LNCAP (cell line): ENCODE data around the gene DPH3.

Experiments
- CTCF ChIP-seq: fragments of 450-650 bp; IDR thresholded peaks from 2 replicates; pipeline ENCODE4 v1.5.1; 2017; ENCODE audit warnings: mild to moderate bottlenecking

DPH3 gene

GRCh38 chr3:16304061-16305010, 39.6 kb upstream of the DPH3 start:
- no peak for TF ChIP-seq CTCF

- TF ChIP-seq CTCF = no peak
These were observed 38.4 kb upstream of the DPH3 start for GRCh38 chr3:16303037-16303575.

GRCh38 chr3:16302082-16302631, 37.4 kb upstream of the DPH3 start:
- TF ChIP-seq CTCF = no peak

DNA sequence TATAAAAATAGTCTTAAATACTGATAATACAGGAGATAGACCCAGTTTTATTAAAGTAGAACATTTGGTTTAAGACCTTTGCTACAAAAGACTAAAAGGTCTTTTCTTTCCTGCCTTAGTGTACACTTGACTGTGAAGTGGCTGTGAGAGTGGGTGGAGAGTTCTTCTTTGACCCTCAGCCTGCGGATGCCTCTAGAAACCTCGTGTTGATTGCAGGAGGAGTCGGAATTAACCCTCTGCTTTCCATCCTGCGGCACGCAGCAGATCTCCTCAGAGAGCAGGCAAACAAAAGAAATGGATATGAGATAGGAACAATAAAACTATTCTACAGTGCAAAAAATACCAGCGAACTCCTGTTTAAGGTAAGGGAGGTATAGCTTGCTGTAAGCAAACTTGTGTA, 36.8 kb upstream of the DPH3 start:
- no peak for TF ChIP-seq CTCF

DNA sequence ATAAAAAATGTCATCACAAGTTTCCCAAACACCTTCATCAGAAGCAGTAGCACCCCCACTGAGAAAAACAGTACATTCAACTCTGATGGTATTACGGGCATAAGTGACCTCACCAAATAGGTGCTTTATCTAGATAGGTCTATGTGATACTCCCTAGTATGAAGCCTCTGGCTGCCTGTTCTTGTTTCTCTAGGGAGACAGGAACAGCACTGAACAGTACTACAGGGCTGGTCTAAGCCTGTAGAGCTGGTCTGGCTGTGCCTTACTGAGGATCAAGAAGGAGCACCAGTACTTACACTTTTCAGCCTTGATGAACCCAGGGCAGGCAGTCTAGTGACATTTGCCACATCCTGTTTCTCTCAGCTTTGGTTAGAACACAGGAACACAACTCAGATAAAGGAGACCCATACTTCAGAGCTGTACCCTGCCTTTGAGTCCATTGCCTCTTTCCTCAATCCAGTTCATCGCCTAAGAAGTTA, 36.2 kb upstream of the DPH3 start:
- no peak for TF ChIP-seq CTCF

DNA sequence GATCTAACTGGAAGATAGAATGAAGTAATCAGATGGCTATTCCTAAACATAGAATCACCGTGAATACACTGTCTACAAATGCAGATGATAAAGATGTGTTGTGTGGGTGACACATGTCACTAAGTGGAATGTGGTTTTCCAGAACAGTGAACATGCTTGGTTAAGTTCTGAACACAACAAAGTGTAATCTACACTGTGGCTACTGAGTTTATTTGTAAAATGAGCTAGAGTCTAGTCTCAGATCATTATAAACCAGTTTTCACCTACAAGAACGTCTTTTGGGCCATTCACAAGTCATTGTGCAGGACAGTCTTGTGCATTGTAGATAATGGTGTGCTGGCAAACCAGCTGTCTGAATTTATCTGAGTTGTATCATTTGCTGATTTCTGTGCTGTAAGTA, 35.6 kb upstream of the DPH3 start:
- TF ChIP-seq CTCF = no peak

GRCh38 chr3:16299746-16300145, 35.0 kb upstream of the DPH3 start:
- TF ChIP-seq CTCF = no peak
